Heart right ventricle (tissue), 16 donors: ENCODE results near the gene PPP1R16B. TPM values are rescaled to one million over a fixed set of nuclear protein-coding genes. Genes with fewer than 3 reads are reported as not detected.

Experiments used
- ATAC-seq, 8 donors: fragments of 200-7000 bp; cut with Tn5 transposase; one replicate each; pipeline ENCODE4 v1.9.1; 2020; ENCODE audit warnings: mild to moderate bottlenecking in 8 of 8, moderate library complexity in 8 of 8, moderate number of reproducible peaks in 1 of 8
- DNase-seq, 2 donors: peaks; one replicate each; pipeline ENCODE4 v3.0.0-alpha.2; 2020
- H3K27ac ChIP-seq, 10 donors: fragments of 200-600 bp; sonication (generic) in 2 of 10; one replicate each; pipeline versions ENCODE4 v1.5.0 to v1.8.0; 2020 to 2022; ENCODE audit warnings: mild to moderate bottlenecking in 3 of 10
- H3K27me3 ChIP-seq, 7 donors: fragments of 200-600 bp; one replicate each; pipeline ENCODE4 v1.8.0; 2021 to 2022; ENCODE audit warnings: mild to moderate bottlenecking in 2 of 7
- H3K36me3 ChIP-seq, 9 donors: fragments of 200-600 bp; sonication (generic) in 1 of 9; one replicate each; pipeline versions ENCODE4 v1.5.0 to v1.8.0; 2020 to 2022; ENCODE audit warnings: mild to moderate bottlenecking in 2 of 9
- H3K4me1 ChIP-seq, 9 donors: fragments of 200-600 bp; sonication (generic) in 1 of 9; one replicate each; pipeline versions ENCODE4 v1.5.0 to v1.8.0; 2020 to 2022; ENCODE audit warnings: mild to moderate bottlenecking in 4 of 9
- H3K4me3 ChIP-seq, 10 donors: fragments of 200-600 bp; sonication (generic) in 2 of 10; one replicate each; pipeline versions ENCODE4 v1.5.0 to v1.8.0; 2020 to 2022; ENCODE audit warnings: mild to moderate bottlenecking in 7 of 10, moderate library complexity in 2 of 10
- H3K9me3 ChIP-seq, 11 donors: fragments of 200-600 bp in 10 of 11; sonication (generic) in 2 of 11; one replicate each; pipeline versions ENCODE4 v1.5.0 to v1.8.0; 2013 to 2022; ENCODE audit warnings: mild to moderate bottlenecking in 2 of 11, control low read depth in 1 of 11, moderate library complexity in 1 of 11
- WGBS, 2 donors: extraction: QIAGEN DNeasy Blood & Tissue Kit; methylation state at CpG; one replicate each; pipeline ENCODE4 v1.1.7; 2013; ENCODE audit warnings: inconsistent platforms in 1 of 2; 5-methylcytosine and 5-hydroxymethylcytosine counted together
- intact Hi-C, 10 donors: fragments of 100-400 bp; cut with DNase I; formaldehyde crosslinking; loops; one replicate each; pipeline versions ENCODE4 v1.11.1 to v1.14.2; 2022
- polyA plus RNA-seq, 2 donors: library from polyadenylated mRNA; stranded (reverse); fragments of 200-250 nt; gene quantifications; one replicate each; pipeline ENCODE4 v1.2.3, GENCODE V29; 2013
- total RNA-seq, 10 donors: library from RNA; stranded (reverse); fragmentation: NEBNext Ultra II Directional in 3 of 10; extraction: Animal tissue kit (Norgen Biotek cat#: 25700) in 3 of 10; gene quantifications; one replicate each; pipeline versions ENCODE4 v1.2.1 to v1.2.4, GENCODE V29; 2021 to 2023
- TF ChIP-seq, protein P1 (sequence below), 9 donors: fragments of 200-600 bp; sonication (generic) in 2 of 9; IDR thresholded peaks; one replicate each; pipeline versions ENCODE4 v1.5.0 to v1.8.0; 2021 to 2022; ENCODE audit warnings: antibody characterized with exemption in 9 of 9, mild to moderate bottlenecking in 5 of 9, moderate library complexity in 1 of 9
- donor health status: Arrhythmogenic right ventricular cardiomyopathy.
- donor health status: ischemic (EF 13 %, LVEDD 7.1; RV severe dilation, severe dysfunction).
- donor health status: healthy with polysubstance abuse.
- donor health status: DM: no; HTN: yes; CAD: no.
- donor health status: DM: no; HTN: no; CAD: no.
- donor health status: ischemic (EF 25% LVEDD 6.9; RV normal size, moderate dysfunction).
- donor health status: ischemic (EF 25% LVEDD 5.7; RV mildly dilated, moderate dysfunction).
- donor health status: healthy.
- donor health status: DM: yes; HTN: yes; CAD: no.
- donor health status: Ischemic cardiomyopathy.
- donor health status: ischemic (EF 35%, LVEDD 5.7; RV mildly dilated, moderate dysfunction).
- donor health status: nonischemic (EF 11% LVEDD 7.7; RV severe dilation, severe dysfunction).
- donor health status: DM: yes; HTN: yes; CAD: no.
- donor health status: PGD.
- donor health status: ischemic (EF 29% LVEDD 5.4; RV normal size, mild dysfunction).
- donor health status: nonischemic (EF 23%, LVEDD 6.1; RV moderate dilation, normal function).

Gene PPP1R16B
- total and polyA plus RNA-seq, 12 donors: 2.5 to 13.8 (median 5.8) TPM

DNA sequence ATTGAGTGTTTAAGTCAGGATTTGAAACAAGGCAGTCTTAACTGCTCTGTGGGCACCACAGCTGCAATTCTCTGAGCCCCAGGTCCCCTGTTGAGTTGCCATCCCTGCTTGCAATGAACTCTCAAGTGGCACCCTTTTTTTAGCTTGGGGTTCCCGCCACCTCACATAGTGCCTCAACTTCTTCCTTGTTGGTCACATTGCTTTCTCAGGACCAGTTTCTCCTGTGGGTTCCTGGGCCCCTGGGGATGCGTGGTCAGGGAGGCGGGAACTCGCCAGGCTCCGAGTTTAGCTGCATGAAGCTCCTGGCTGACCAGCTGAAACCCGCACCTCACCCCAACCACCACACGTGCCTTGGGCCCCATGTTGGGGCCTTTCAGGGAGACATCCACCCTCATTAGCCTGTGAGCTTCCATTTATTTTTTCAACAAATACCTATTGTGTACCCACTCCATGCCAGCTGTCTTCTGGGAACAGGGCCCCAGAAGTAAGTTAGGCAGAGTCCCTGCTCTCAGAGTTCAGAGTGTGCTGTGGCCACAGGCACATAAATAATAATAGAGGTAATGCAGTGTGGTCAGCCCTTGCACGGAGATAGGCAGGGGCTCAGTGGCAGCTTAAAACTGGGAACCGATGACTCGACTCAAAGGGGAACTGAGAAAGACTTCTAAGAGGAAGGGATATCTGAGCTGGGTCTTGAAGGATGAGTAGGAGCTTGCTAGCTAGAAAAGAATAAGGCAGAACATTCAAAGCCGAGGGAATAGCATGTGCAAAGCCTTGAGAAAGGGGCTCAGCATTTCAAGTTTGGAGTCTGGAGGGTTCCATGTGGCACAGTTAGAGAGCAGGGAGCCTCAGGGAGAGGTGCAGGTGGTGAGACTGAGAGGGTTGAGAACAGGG, 86.8 kb downstream of the PPP1R16B start:
- Histone ChIP-seq H3K4me1 (peaks cover 0 to 17% (median 8%) of the 10 kb centered on the region in 9 donors), H3K9me3 (no peaks in the 10 kb centered on the region)
- 85 to 87% methylated on average over 11 of the region's 11 CpGs for WGBS, 2 donors

DNA sequence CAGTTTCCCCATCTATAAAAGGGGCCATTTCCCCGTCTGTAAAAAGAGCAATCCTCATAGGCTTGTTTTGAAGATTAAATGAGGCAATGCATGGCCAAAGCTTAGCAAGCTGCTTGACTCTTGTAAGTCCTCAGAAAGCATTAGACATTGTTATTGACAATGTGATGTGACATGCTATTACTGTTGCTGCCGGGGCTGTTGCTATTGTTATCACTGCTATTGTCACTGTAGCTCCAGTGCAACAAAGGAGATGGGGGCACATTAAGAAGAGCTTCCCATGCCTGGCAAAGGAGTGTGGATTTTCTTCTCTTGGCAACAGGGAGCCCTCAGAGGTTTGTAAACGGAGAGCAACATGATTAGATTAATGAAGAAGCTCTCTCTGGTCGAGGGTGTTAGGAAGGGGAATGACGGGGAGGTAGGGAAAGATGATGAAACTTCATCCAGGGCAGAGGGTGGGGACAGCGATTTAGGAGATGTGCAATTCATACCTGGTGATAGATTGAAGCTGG, 87.6 kb downstream of the PPP1R16B start:
- WGBS, 2 donors: 25 to 29% methylated on average over 6 of the region's 6 CpGs
- TF ChIP-seq, protein P1, sequence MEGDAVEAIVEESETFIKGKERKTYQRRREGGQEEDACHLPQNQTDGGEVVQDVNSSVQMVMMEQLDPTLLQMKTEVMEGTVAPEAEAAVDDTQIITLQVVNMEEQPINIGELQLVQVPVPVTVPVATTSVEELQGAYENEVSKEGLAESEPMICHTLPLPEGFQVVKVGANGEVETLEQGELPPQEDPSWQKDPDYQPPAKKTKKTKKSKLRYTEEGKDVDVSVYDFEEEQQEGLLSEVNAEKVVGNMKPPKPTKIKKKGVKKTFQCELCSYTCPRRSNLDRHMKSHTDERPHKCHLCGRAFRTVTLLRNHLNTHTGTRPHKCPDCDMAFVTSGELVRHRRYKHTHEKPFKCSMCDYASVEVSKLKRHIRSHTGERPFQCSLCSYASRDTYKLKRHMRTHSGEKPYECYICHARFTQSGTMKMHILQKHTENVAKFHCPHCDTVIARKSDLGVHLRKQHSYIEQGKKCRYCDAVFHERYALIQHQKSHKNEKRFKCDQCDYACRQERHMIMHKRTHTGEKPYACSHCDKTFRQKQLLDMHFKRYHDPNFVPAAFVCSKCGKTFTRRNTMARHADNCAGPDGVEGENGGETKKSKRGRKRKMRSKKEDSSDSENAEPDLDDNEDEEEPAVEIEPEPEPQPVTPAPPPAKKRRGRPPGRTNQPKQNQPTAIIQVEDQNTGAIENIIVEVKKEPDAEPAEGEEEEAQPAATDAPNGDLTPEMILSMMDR (IDR thresholded peaks at IDR 0.05): no peak
- ATAC-seq: no peak
- Histone ChIP-seq H3K4me1 (peaks cover 0 to 17% (median 8%) of the 10 kb centered on the region in 9 donors), H3K27ac (peak overlapping the region in 2 of 10 donors; percentile 9 to 26), H3K36me3 (peaks cover 0 to 36% (median 0%) of the 10 kb centered on the region in 9 donors), H3K4me3 (no peak overlapping the region), H3K9me3 (no peaks in the 10 kb centered on the region), H3K27me3 (peaks cover 0 to 15% (median 3%) of the 10 kb centered on the region in 7 donors)
- no peak for DNase-seq
- intact Hi-C loops: loop anchor here (5.0 to 10.0 kb wide), 8 partner anchors 86 to 248 kb away; partner anchors contain the start of genes PPP1R16B (in 3 of the 10) and ACTR5 (in 1 of the 10)

More for the DNA sequence above, 86.8 kb downstream of the PPP1R16B start:
- H3K27ac ChIP-seq: peak overlapping the region in 1 of 10 donors; percentile 26
- ATAC-seq (no peak), DNase-seq (no peak)
- TF ChIP-seq, protein P1 (IDR thresholded peaks at IDR 0.05): no peak
- peaks cover 0 to 29% (median 0%) of the 10 kb centered on the region in 9 donors for H3K36me3 ChIP-seq
- H3K27me3 ChIP-seq: peaks cover 0 to 15% (median 3%) of the 10 kb centered on the region in 7 donors
- intact Hi-C loops: loop anchor here (5.0 to 10.0 kb wide), 8 partner anchors 85 to 248 kb away; partner anchors contain the start of genes PPP1R16B (in 3 of the 10) and ACTR5 (in 1 of the 10)
- no peak overlapping the region for H3K4me3 ChIP-seq

DNA sequence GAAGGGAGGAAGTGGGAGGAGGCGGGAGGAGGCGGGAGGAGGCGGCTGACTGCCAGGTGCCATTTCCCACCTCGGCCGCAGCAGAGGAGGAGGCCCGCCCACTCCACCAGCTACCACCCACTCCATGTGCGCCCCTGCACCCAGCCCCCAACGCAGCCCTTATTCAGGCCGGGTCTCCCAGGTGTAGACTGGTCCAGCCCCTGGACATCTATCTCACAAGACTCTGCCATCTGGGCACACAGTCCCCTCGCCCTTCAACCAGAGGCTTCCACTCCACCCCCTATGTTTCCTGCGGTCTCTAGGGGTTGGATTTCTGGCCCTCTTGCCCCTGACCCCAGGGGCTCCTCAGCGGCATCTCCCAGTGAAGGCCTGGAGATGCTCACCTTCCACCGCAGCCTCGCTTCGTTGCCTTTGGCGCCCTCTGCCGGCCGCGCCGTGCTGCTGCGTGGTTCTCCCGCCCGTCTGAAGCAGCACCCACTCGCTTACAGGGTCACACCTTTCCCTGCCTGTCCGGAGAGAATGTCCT, 88.1 kb downstream of the PPP1R16B start:
- ATAC-seq (peak; percentile 83 to 94 (median 90)), DNase-seq (peak; percentile 52 to 75)
- peaks cover 0 to 17% (median 8%) of the 10 kb centered on the region in 9 donors for H3K4me1 ChIP-seq
- H3K9me3 ChIP-seq: no peaks in the 10 kb centered on the region
- TF ChIP-seq, protein P1 (IDR thresholded peaks at IDR 0.05): peak; percentile 84 to 95 (median 93)
- 4 to 9% methylated on average over 24 to 25 of the region's 25 CpGs for WGBS, 2 donors
- H3K36me3 ChIP-seq: peaks cover 0 to 38% (median 0%) of the 10 kb centered on the region in 9 donors
- peak overlapping the region in 2 of 10 donors; percentile 9 to 68 for H3K27ac ChIP-seq
- H3K4me3 ChIP-seq: no peak overlapping the region
- H3K27me3 ChIP-seq: peaks cover 0 to 15% (median 3%) of the 10 kb centered on the region in 7 donors
- intact Hi-C loops: loop anchor here (5.0 to 10.0 kb wide), 8 partner anchors 86 to 249 kb away; partner anchors contain the start of genes PPP1R16B (in 3 of the 10) and ACTR5 (in 1 of the 10)
